Measurements from ENCODE around the gene PDE8B.

DNA sequence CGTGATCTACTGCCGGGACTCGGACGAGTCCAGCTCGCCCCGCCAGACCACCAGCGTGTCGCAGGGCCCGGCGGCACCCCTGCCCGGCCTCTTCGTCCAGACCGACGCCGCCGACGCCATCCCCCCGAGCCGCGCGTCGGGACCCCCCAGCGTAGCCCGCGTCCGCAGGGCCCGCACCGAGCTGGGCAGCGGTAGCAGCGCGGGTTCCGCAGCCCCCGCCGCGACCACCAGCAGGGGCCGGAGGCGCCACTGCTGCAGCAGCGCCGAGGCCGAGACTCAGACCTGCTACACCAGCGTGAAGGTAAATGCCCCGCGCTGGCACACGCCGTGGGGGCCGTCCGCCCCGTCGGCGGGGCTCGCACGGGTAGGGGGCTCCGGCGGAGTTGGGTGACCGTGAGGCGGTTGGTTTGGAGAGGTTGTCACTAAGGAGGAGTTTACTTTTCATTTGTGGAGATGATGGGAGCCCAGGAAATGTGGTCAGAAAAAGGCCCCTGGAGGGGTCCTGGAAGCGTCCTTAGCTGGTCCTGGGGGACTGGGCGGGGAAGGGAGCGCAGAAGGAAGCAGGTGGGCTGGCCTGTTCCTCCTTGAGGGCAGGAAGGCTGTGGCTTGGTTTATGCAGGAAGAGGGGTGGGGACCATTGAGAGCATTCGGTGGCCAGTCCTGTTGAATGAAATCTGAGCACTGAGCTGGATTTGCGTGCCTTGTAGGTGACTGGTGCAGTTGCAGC, 647 bp downstream of the PDE8B start:
- TF ChIP-seq, protein P1, sequence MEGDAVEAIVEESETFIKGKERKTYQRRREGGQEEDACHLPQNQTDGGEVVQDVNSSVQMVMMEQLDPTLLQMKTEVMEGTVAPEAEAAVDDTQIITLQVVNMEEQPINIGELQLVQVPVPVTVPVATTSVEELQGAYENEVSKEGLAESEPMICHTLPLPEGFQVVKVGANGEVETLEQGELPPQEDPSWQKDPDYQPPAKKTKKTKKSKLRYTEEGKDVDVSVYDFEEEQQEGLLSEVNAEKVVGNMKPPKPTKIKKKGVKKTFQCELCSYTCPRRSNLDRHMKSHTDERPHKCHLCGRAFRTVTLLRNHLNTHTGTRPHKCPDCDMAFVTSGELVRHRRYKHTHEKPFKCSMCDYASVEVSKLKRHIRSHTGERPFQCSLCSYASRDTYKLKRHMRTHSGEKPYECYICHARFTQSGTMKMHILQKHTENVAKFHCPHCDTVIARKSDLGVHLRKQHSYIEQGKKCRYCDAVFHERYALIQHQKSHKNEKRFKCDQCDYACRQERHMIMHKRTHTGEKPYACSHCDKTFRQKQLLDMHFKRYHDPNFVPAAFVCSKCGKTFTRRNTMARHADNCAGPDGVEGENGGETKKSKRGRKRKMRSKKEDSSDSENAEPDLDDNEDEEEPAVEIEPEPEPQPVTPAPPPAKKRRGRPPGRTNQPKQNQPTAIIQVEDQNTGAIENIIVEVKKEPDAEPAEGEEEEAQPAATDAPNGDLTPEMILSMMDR (IDR thresholded peaks at IDR 0.05), result no peak
- TF ChIP-seq POLR2A (IDR thresholded peaks at IDR 0.05), result no peak
- TF ChIP-seq POLR2AphosphoS5 (IDR thresholded peaks at IDR 0.05), result no peak
